ENCODE data around the gene NOPCHAP1.
"Not testable (repeated sequence)": the region's sequence is repeated elsewhere in the genome, so short reads cannot be mapped to it uniquely, and the experiment has no call there.

- TF ChIP-seq MXI1 (IDR thresholded peaks at IDR 0.05; ENCODE audit: low read depth, low read length); SMAD1 (IDR thresholded peaks at IDR 0.05; ENCODE audit: low read depth, partially characterized antibody); WRNIP1 (IDR thresholded peaks at IDR 0.05; ENCODE audit: borderline replicate concordance, low read depth, low read length): not testable (repeated sequence)
These were observed 8.4 kb upstream of the NOPCHAP1 start for GRCh38 chr12:104977688-104978087.
